GM23338 (cell line): ENCODE measurements around the gene EHBP1L1. TPM values are rescaled to one million over a fixed set of nuclear protein-coding genes. Genes with fewer than 3 reads are reported as not detected.

Experiments
- ATAC-seq: fragments of 200-7000 bp; cut with Tn5 transposase; 3 replicates; pipeline ENCODE4 v1.9.1; 2020
- DNase-seq: peaks from one replicate; pipeline ENCODE4 v3.0.0-alpha.2; 2015; ENCODE audit warnings: low spot score
- H2AFZ ChIP-seq: fragments of 200-600 bp; sonication (generic); 2 replicates; pipeline ENCODE4 v1.8.0; 2016; ENCODE audit warnings: antibody characterized with exemption, mild to moderate bottlenecking, moderate library complexity
- H3F3A ChIP-seq: fragments of 200-600 bp; sonication (generic); replicated peaks from 2 replicates; pipeline ENCODE4 v1.8.0; 2017; ENCODE audit warnings: antibody characterized with exemption, mixed run types, low read depth
- H3K27ac ChIP-seq: fragments of 200-600 bp; sonication (generic); 2 replicates; pipeline ENCODE4 v1.6.1; 2016; ENCODE audit warnings: low read depth
- H3K27me3 ChIP-seq: fragments of 200-600 bp; sonication (generic); 2 replicates; pipeline ENCODE4 v1.8.0; 2016; ENCODE audit warnings: mild to moderate bottlenecking, mixed run types, moderate library complexity; ENCODE audit not compliant: insufficient read depth
- H3K36me3 ChIP-seq: fragments of 200-600 bp; sonication (generic); 2 replicates; pipeline ENCODE4 v1.8.0; 2016; ENCODE audit warnings: mild to moderate bottlenecking; ENCODE audit not compliant: insufficient read depth
- H3K4me1 ChIP-seq: fragments of 200-600 bp; sonication (generic); 2 replicates; pipeline ENCODE4 v1.8.0; 2016; ENCODE audit warnings: mild to moderate bottlenecking, moderate library complexity; ENCODE audit not compliant: insufficient read depth
- H3K4me2 ChIP-seq: fragments of 200-600 bp; sonication (generic); 2 replicates; pipeline ENCODE4 v1.7.1; 2017; ENCODE audit warnings: mixed run types
- H3K4me3 ChIP-seq: fragments of 200-600 bp; sonication (generic); 2 replicates; pipeline ENCODE4 v1.6.1; 2016; ENCODE audit warnings: mixed run types
- H3K79me2 ChIP-seq: fragments of 200-600 bp; sonication (generic); replicated peaks from 2 replicates; pipeline ENCODE4 v1.8.0; 2017; ENCODE audit warnings: mild to moderate bottlenecking; ENCODE audit not compliant: insufficient read depth
- H3K9me2 ChIP-seq: fragments of 200-600 bp; sonication (generic); 2 replicates; pipeline ENCODE4 v1.8.0; 2017; ENCODE audit not compliant: insufficient read depth
- H4K20me1 ChIP-seq: fragments of 200-600 bp; sonication (generic); replicated peaks from 2 replicates; pipeline ENCODE4 v1.8.0; 2017; ENCODE audit warnings: mild to moderate bottlenecking; ENCODE audit not compliant: insufficient read depth
- H3K27ac Mint-ChIP-seq: 2 replicates; pipeline ENCODE4 v1.8.0; 2020; ENCODE audit warnings: inconsistent platforms, mild to moderate bottlenecking, moderate library complexity, mixed read lengths
- H3K27me3 Mint-ChIP-seq: 3 replicates; pipeline ENCODE4 v1.8.0; 2022; ENCODE audit warnings: low read depth, mild to moderate bottlenecking, moderate library complexity, mixed read lengths, inconsistent platforms; ENCODE audit not compliant: insufficient read depth, poor library complexity
- H3K36me3 Mint-ChIP-seq: 3 replicates; pipeline ENCODE4 v1.8.0; 2021; ENCODE audit warnings: low read depth, mild to moderate bottlenecking, inconsistent platforms, moderate library complexity, mixed read lengths
- H3K4me1 Mint-ChIP-seq: 3 replicates; pipeline ENCODE4 v1.8.0; 2020; ENCODE audit warnings: mild to moderate bottlenecking, inconsistent platforms, mixed read lengths
- H3K4me3 Mint-ChIP-seq: 3 replicates; pipeline ENCODE4 v1.8.0; 2021; ENCODE audit warnings: moderate library complexity, mild to moderate bottlenecking, inconsistent platforms, mixed read lengths
- H3K9me3 Mint-ChIP-seq: 3 replicates; pipeline ENCODE4 v1.8.0; 2020; ENCODE audit warnings: moderate library complexity, mild to moderate bottlenecking, inconsistent platforms, mixed read lengths
- CREB1 ChIP-seq: fragments of 250-450 bp; sonication (Bioruptor Pico); IDR thresholded peaks from 2 replicates; pipeline ENCODE4 v1.5.0; 2020; ENCODE audit warnings: low read depth, mild to moderate bottlenecking, moderate library complexity
- CTCF ChIP-seq, 2 experiments: fragments of 200-600 bp in 1 of 2; sonication (generic) in 1 of 2; conservative IDR thresholded peaks; 2 replicates each; pipeline versions ENCODE4 v1.5.1 to v1.6.1; 2016 to 2017; ENCODE audit warnings: antibody characterized with exemption in 2 of 2, low read depth in 2 of 2, mild to moderate bottlenecking in 2 of 2, moderate library complexity in 1 of 2
- ETS1 ChIP-seq: IDR thresholded peaks from 2 replicates; pipeline ENCODE4 v1.6.1; 2016; ENCODE audit warnings: antibody characterized with exemption
- EZH2phosphoT487 ChIP-seq: fragments of 200-600 bp; sonication (generic); IDR thresholded peaks from one replicate; pipeline ENCODE4 v1.8.1; 2018; ENCODE audit warnings: antibody characterized with exemption; ENCODE audit not compliant: unreplicated experiment
- JUNB ChIP-seq: IDR thresholded peaks from one replicate; pipeline ENCODE4 v1.6.1; 2016; ENCODE audit warnings: antibody characterized with exemption; ENCODE audit not compliant: unreplicated experiment
- REST ChIP-seq: IDR thresholded peaks from one replicate; pipeline ENCODE4 v1.6.1; 2018; ENCODE audit warnings: antibody characterized with exemption; ENCODE audit not compliant: unreplicated experiment
- STAT1 ChIP-seq: IDR thresholded peaks from one replicate; pipeline ENCODE4 v1.6.1; 2016; ENCODE audit warnings: antibody characterized with exemption; ENCODE audit not compliant: unreplicated experiment
- ZNF331 ChIP-seq: fragments of 250-450 bp; sonication (Bioruptor Pico); IDR thresholded peaks from 2 replicates; pipeline ENCODE4 v1.5.0; 2020; ENCODE audit warnings: low read depth, mild to moderate bottlenecking, moderate library complexity
- ZNF462 ChIP-seq: fragments of 250-450 bp; sonication (Bioruptor Pico); IDR thresholded peaks from 2 replicates; pipeline ENCODE4 v1.5.0; 2020; ENCODE audit warnings: mild to moderate bottlenecking, moderate library complexity
- polyA plus RNA-seq: library from polyadenylated mRNA; unstranded; fragments of >200 nt; fragmentation: Nextera tagmentation; extraction: Ambion mirVana; gene quantifications from 2 replicates; pipeline ENCODE4 v1.2.1, GENCODE V29; 2016
- total RNA-seq: library from RNA; depleted of rRNA; stranded (reverse); fragments of >200 nt; shearing (Covaris generic); gene quantifications from 2 replicates; pipeline ENCODE4 v1.2.3, GENCODE V29; 2014

Gene EHBP1L1
- total and polyA plus RNA-seq, 2 experiments from 2014 or later = 2.9 to 10.9 TPM

- Histone ChIP-seq H3F3A (peaks cover 3% of the 10 kb centered on the region), H3K4me2 (no peak overlapping the region), H2AFZ (no peak overlapping the region), H3K36me3 (no peaks in the 10 kb centered on the region; the same call in 1 of the 2 replicates), H3K4me1 (peaks cover 6% of the 10 kb centered on the region; the same call in 1 of the 2 replicates), H3K79me2 (peaks cover 17% of the 10 kb centered on the region), H3K9me2 (no peaks in the 10 kb centered on the region), H3K27me3 (no peaks in the 10 kb centered on the region), H4K20me1 (peaks cover 14% of the 10 kb centered on the region), H3K4me3 (no peak overlapping the region), H3K27ac (no peak overlapping the region)
- Mint-ChIP-seq H3K4me3 (0 out of 3 replicates have a peak overlapping the region, but pooled peaks have one; percentile 94), H3K27ac (no peak overlapping the region), H3K4me1 (peaks cover 8% of the 10 kb centered on the region), H3K36me3 (peaks cover 28% of the 10 kb centered on the region), H3K9me3 (no peaks in the 10 kb centered on the region; the same call in 2 of the 3 replicates), H3K27me3 (peaks cover 20% of the 10 kb centered on the region)
- ATAC-seq (no peak), DNase-seq (no peak)
- TF ChIP-seq ETS1 (no peak), ZNF462 (CRISPR knock-in tag) (no peak), ZNF331 (CRISPR knock-in tag) (no peak), CREB1 (no peak), EZH2phosphoT487 (no peak), CTCF (conservative IDR thresholded peaks at IDR 0.05; ENCODE audit: low read depth in 2 of 2) (no peak), JUNB (no peak), STAT1 (no peak), REST (no peak)
These were observed 42.3 kb downstream of the EHBP1L1 start for GRCh38 chr11:65617990-65618751.
